ENCODE measurements around the gene RGMA. TPM values are rescaled to one million over a fixed set of nuclear protein-coding genes. Genes with fewer than 3 reads are reported as not detected.
"Not testable (repeated sequence)": the region's sequence is repeated elsewhere in the genome, so short reads cannot be mapped to it uniquely, and the experiment has no call there.

The RGMA gene
- total RNA-seq, 4 donors from 2014 or later: 3.6 to 57.1 (median 25.1) TPM

DNA sequence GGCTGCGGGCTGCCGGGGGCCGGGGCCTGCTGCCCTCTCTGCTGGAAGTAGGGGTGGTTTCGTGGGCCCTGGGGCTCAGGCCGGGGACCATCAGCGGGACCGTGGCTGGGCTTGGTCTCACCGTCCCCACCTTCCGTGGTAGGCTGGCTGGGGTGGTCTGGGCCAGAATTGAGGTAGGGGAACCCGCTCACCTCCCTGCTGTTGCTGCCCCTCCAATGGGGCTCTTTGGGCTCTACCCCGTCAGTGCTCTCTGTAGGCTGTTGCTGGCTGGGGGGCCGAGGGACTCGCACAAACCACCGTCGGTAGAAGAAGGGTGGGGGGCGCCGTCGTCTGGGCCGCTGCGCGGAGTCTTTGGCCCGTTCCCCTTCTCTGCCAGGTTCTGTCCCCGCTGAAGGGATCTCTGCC lies 23.4 kb downstream of the RGMA start:
- Histone ChIP-seq H3K27me3 (no peaks in the 10 kb centered on the region), H3K4me3 (no peak overlapping the region), H3K4me1 (peaks cover 0 to 7% of the 10 kb centered on the region in 2 donors), H3K9me3 (no peaks in the 10 kb centered on the region), H3K27ac (peak overlapping the region; percentile 4 to 67), H3K36me3 (no peaks in the 10 kb centered on the region)
- no peak for TF ChIP-seq POLR2A (IDR thresholded peaks at IDR 0.05)
- TF ChIP-seq CTCF (IDR thresholded peaks at IDR 0.05): no peak
- no peak for DNase-seq
- intact Hi-C loops (cut with DNase I; ENCODE audit: low total_unique reads): no loop called here

- no peak overlapping the region for H3K4me3 ChIP-seq
- no peak for DNase-seq
- TF ChIP-seq CTCF (IDR thresholded peaks at IDR 0.05): no peak
- no peak for TF ChIP-seq POLR2A (IDR thresholded peaks at IDR 0.05)
- intact Hi-C loops (cut with DNase I; ENCODE audit: low total_unique reads): no loop called here
- H3K9me3 ChIP-seq: no peaks in the 10 kb centered on the region
- H3K36me3 ChIP-seq: no peaks in the 10 kb centered on the region
- H3K27me3 ChIP-seq: no peaks in the 10 kb centered on the region
- peaks cover 0 to 7% of the 10 kb centered on the region in 2 donors for H3K4me1 ChIP-seq
- H3K27ac ChIP-seq: peak overlapping the region; percentile 52 to 67
Observed at GRCh38 chr15:93063796-93064690, 25.0 kb downstream of the RGMA start.

GRCh38 chr15:93063262-93063671 lies 25.7 kb downstream of the RGMA start:
- H3K4me3 ChIP-seq: no peak overlapping the region
- no peaks in the 10 kb centered on the region for H3K9me3 ChIP-seq
- H3K36me3 ChIP-seq: no peaks in the 10 kb centered on the region
- TF ChIP-seq POLR2A (IDR thresholded peaks at IDR 0.05): no peak
- TF ChIP-seq CTCF (IDR thresholded peaks at IDR 0.05): no peak
- intact Hi-C loops (cut with DNase I; ENCODE audit: low total_unique reads): no loop called here
- H3K4me1 ChIP-seq: peaks cover 0 to 7% of the 10 kb centered on the region in 2 donors
- DNase-seq: no peak
- H3K27ac ChIP-seq: peak overlapping the region; percentile 52 to 72
- no peaks in the 10 kb centered on the region for H3K27me3 ChIP-seq

DNA sequence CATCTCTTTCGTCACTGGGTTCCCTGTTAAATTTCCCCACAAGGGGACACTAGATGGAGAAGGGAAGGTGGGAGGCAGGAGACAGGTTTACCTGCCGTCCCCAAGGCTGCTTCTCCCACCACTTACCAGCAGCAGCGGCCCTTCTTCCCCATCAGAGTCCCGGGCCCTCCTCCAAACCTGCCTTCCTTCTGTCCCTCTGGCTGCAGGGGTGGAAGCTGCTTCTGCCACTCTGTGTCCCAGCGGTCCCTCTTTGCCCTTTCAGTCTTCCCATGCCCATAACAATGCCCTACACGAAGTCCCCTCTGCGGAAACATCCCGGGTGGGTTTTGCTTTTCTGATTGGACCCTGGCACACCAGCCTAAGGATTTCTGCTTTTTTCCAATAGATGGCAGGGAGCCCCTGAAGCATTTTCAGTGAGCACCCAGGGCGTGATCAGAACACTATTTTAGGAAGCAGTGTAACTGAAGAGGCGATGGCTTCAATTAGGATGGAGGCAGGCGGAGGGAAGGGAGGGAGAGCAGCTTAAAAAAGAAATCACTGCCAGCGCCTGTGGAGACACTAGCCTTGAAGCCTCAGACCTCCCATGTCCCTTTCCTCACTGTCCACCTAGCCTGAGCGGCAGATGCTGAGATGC lies 26.3 kb downstream of the RGMA start:
- H3K36me3 ChIP-seq; intact Hi-C loops (cut with DNase I; ENCODE audit: low total_unique reads); H3K27me3 ChIP-seq; H3K9me3 ChIP-seq; H3K4me3 ChIP-seq; H3K4me1 ChIP-seq; DNase-seq: not testable (repeated sequence)
- H3K27ac ChIP-seq: peak overlapping the region; percentile 54 to 72

GRCh38 chr15:93060336-93061248 lies 28.4 kb downstream of the RGMA start:
- H3K4me1 ChIP-seq: peaks cover 0 to 3% of the 10 kb centered on the region in 2 donors
- intact Hi-C loops (cut with DNase I; ENCODE audit: low total_unique reads): no loop called here
- no peak for DNase-seq
- H3K27ac ChIP-seq: peak overlapping the region in 1 of 2 donors; percentile 13
- H3K4me3 ChIP-seq: no peak overlapping the region
- H3K36me3 ChIP-seq: no peaks in the 10 kb centered on the region
- TF ChIP-seq POLR2A (IDR thresholded peaks at IDR 0.05) (no peak), CTCF (IDR thresholded peaks at IDR 0.05) (no peak)
- H3K9me3 ChIP-seq: no peaks in the 10 kb centered on the region
- H3K27me3 ChIP-seq: no peaks in the 10 kb centered on the region
